ENCODE measurements around the gene PHETA2.

DNA sequence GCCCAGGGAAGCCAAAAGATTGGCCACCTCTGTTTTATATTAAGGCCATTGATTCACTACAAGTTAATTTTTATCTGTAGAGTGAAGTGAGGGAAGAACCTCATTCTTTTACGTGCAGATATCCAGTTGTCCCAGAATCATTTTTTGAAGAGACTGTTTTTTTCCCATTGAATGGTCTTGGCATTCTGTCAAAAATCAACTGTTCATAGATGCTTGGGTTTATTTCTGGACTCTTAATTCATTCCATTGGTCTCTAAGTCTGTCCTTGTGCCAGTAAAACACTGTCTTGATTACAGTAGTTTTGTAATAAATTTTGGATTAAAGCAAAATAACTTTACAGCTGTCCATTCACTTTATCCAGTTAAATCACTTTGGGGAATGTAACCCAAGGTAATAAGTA, 48.6 kb upstream of the PHETA2 start:
- TF ChIP-seq, protein P1, sequence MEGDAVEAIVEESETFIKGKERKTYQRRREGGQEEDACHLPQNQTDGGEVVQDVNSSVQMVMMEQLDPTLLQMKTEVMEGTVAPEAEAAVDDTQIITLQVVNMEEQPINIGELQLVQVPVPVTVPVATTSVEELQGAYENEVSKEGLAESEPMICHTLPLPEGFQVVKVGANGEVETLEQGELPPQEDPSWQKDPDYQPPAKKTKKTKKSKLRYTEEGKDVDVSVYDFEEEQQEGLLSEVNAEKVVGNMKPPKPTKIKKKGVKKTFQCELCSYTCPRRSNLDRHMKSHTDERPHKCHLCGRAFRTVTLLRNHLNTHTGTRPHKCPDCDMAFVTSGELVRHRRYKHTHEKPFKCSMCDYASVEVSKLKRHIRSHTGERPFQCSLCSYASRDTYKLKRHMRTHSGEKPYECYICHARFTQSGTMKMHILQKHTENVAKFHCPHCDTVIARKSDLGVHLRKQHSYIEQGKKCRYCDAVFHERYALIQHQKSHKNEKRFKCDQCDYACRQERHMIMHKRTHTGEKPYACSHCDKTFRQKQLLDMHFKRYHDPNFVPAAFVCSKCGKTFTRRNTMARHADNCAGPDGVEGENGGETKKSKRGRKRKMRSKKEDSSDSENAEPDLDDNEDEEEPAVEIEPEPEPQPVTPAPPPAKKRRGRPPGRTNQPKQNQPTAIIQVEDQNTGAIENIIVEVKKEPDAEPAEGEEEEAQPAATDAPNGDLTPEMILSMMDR (IDR thresholded peaks at IDR 0.05), result no peak
- no peak for TF ChIP-seq POLR2AphosphoS5 (IDR thresholded peaks at IDR 0.05)
- TF ChIP-seq EP300 (IDR thresholded peaks at IDR 0.05), result no peak
- no peak for TF ChIP-seq POLR2A (IDR thresholded peaks at IDR 0.05)

All from sigmoid colon (tissue), 4 donors.